Measurements from ENCODE around the gene MTX1. TPM values are rescaled to one million over a fixed set of nuclear protein-coding genes. Genes with fewer than 3 reads are reported as not detected.

MTX1 gene
- polyA plus RNA-seq, 2 of the 4 experiments (the other 2 are of a cell fraction) = 53.4 to 67.1 TPM

- peak; percentile 59; the same call in 1 of the 2 replicates for TF ChIP-seq RARB (CRISPR knock-in tag; IDR thresholded peaks at IDR 0.05)
- TF ChIP-seq FOSL2 (IDR thresholded peaks at IDR 0.05) = no peak
- no peak for TF ChIP-seq FOSL2 (CRISPR knock-in tag; IDR thresholded peaks at IDR 0.05)
- TF ChIP-seq MAX (IDR thresholded peaks at IDR 0.05) = peak; percentile 86
- TF ChIP-seq HOXB13 (CRISPR knock-in tag; IDR thresholded peaks at IDR 0.05; ENCODE audit: low read depth) = no peak
- peak; percentile 77 for TF ChIP-seq PHF8 (IDR thresholded peaks at IDR 0.05; ENCODE audit: borderline replicate concordance, low read depth)
- no peak for TF ChIP-seq NFE2L2 (conservative IDR thresholded peaks at IDR 0.05; ENCODE audit: low read length)
- no peak for TF ChIP-seq SMC3 (IDR thresholded peaks at IDR 0.05)
- no peak for TF ChIP-seq RFX5 (IDR thresholded peaks at IDR 0.05)
- TF ChIP-seq EP300 (IDR thresholded peaks at IDR 0.05) = no peak
- no peak for TF ChIP-seq MAZ (IDR thresholded peaks at IDR 0.05; ENCODE audit: borderline replicate concordance, low read depth, low read length)
- TF ChIP-seq BHLHE40 (IDR thresholded peaks at IDR 0.05; ENCODE audit: low read depth, low read length) = no peak
- TF ChIP-seq HOXA7 (CRISPR knock-in tag; IDR thresholded peaks at IDR 0.05) = peak; percentile 96
- TF ChIP-seq, protein P1, sequence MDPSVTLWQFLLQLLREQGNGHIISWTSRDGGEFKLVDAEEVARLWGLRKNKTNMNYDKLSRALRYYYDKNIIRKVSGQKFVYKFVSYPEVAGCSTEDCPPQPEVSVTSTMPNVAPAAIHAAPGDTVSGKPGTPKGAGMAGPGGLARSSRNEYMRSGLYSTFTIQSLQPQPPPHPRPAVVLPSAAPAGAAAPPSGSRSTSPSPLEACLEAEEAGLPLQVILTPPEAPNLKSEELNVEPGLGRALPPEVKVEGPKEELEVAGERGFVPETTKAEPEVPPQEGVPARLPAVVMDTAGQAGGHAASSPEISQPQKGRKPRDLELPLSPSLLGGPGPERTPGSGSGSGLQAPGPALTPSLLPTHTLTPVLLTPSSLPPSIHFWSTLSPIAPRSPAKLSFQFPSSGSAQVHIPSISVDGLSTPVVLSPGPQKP (IDR thresholded peaks at IDR 0.05; ENCODE audit: low read depth, low read length) = no peak
- TF ChIP-seq MYC (IDR thresholded peaks at IDR 0.05; ENCODE audit: borderline replicate concordance, low read length) = peak; percentile 81
- TF ChIP-seq RCOR1 (IDR thresholded peaks at IDR 0.05; ENCODE audit: low read depth, low read length) = no peak
These were observed 53.6 kb downstream of the MTX1 start, which contains the start of gene SCAMP3 (continued) for GRCh38 chr1:155261852-155262673.

DNA sequence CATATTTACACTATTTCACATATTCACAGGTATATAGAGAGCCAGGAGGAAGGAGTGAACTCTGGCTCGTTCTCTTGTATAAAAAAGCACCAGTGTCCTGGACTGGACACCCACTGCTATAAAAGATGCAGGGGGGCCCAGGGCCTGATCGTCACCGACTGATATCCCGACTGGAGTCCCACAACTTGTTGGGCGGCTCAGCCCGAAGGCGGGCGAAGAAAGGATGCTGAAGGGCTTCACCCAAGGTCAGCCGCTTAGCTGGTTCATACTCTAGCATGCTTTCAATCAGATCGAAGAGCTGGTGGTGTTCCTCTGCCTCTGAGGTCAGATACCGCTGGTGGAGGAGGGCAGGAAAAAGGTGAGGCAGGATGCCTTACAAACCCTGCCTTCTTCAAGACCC, 54.6 kb downstream of the MTX1 start:
- FAIRE-seq (no peak), DNase-seq (ENCODE audit: low read depth in 1 of 2, low spot score in 1 of 2) (no peak), ATAC-seq (no peak)
- Histone ChIP-seq H3K27ac (peak overlapping the region in 1 of 2 experiments; percentile 97; a peak in 1 of 6 replicates), H3K4me1 (peaks cover 14% of the 10 kb centered on the region), H3K4me3 (no peak overlapping the region), H3K9me3 (no peaks in the 10 kb centered on the region), H3K4me2 (peak overlapping the region; percentile 91; the same call in 1 of the 3 replicates)
- 95% methylated on average over 11 of the region's 11 CpGs for WGBS (ENCODE audit: missing lambda C conversion rate)
- ChIA-PET POLR2A (interaction anchor here (0.9 kb wide), 1 partner anchor 10 kb away, joined by 5 read pairs; the partner anchor contains the start of gene CLK2), CTCF (interaction anchor here (1.0 to 16.5 kb wide), 4 partner anchors 13 to 61 kb away, joined by 3 to 326 read pairs (median 4); partner anchors contain the start of gene FDPS)
- TF ChIP-seq HOXB5 (CRISPR knock-in tag; IDR thresholded peaks at IDR 0.05) (no peak), RNF2 (IDR thresholded peaks at IDR 0.05; ENCODE audit: borderline replicate concordance, low read depth) (no peak), NR3C1 (IDR thresholded peaks at IDR 0.05) (no peak), REST (IDR thresholded peaks at IDR 0.05) (no peak), HOXA7 (CRISPR knock-in tag; IDR thresholded peaks at IDR 0.05) (no peak), ZC3H11A (IDR thresholded peaks at IDR 0.05) (no peak)

Other genes with a start within 250 kb of the MTX1 start
- 24.6 and 25.8 TPM in 2 replicates for gene PYGO2, start 246.9 kb upstream of the MTX1 start, polyA plus RNA-seq (2011; rRNA removed)
- gene PYGO2, start 246.9 kb upstream of the MTX1 start, polyA plus RNA-seq (2017; fragmentation: RNase III; extraction: RNeasy Plus Mini Kit Qiagen cat#74134 plus additional on column Dnase treatment) = 15.7 to 18.9 TPM (median 18.3 TPM) in 3 replicates
- gene SHC1, start 237.9 kb upstream of the MTX1 start, polyA plus RNA-seq (2011; rRNA removed) = 174 and 203 TPM in 2 replicates
- gene SHC1, start 237.9 kb upstream of the MTX1 start, polyA plus RNA-seq (2017; fragmentation: RNase III; extraction: RNeasy Plus Mini Kit Qiagen cat#74134 plus additional on column Dnase treatment) = 117 to 124 TPM (median 118 TPM) in 3 replicates
- 725 and 787 TPM in 2 replicates for gene CKS1B, start 234.0 kb upstream of the MTX1 start, polyA plus RNA-seq (2011; rRNA removed)
- gene CKS1B, start 234.0 kb upstream of the MTX1 start, polyA plus RNA-seq (2017; fragmentation: RNase III; extraction: RNeasy Plus Mini Kit Qiagen cat#74134 plus additional on column Dnase treatment) = 345 to 366 TPM (median 356 TPM) in 3 replicates
- gene FLAD1, start 225.4 kb upstream of the MTX1 start, polyA plus RNA-seq (2011; rRNA removed) = 43.5 and 57.1 TPM in 2 replicates
- 34.1 to 38.2 TPM (median 36.0 TPM) in 3 replicates for gene FLAD1, start 225.4 kb upstream of the MTX1 start, polyA plus RNA-seq (2017; fragmentation: RNase III; extraction: RNeasy Plus Mini Kit Qiagen cat#74134 plus additional on column Dnase treatment)
- 0.32 TPM in 1 of 2 replicates, not detected in the other for gene LENEP, start 215.1 kb upstream of the MTX1 start, polyA plus RNA-seq (2011; rRNA removed)
- gene LENEP, start 215.1 kb upstream of the MTX1 start, polyA plus RNA-seq (2017; fragmentation: RNase III; extraction: RNeasy Plus Mini Kit Qiagen cat#74134 plus additional on column Dnase treatment) = not detected in 3 replicates
- gene ZBTB7B, start 205.9 kb upstream of the MTX1 start, polyA plus RNA-seq (2011; rRNA removed) = 20.5 and 20.8 TPM in 2 replicates
- gene ZBTB7B, start 205.9 kb upstream of the MTX1 start, polyA plus RNA-seq (2017; fragmentation: RNase III; extraction: RNeasy Plus Mini Kit Qiagen cat#74134 plus additional on column Dnase treatment) = 24.7 to 30.7 TPM (median 29.0 TPM) in 3 replicates
- gene DCST2, start 174.9 kb upstream of the MTX1 start, polyA plus RNA-seq (2011; rRNA removed) = 1.0 and 1.5 TPM in 2 replicates
- gene DCST2, start 174.9 kb upstream of the MTX1 start, polyA plus RNA-seq (2017; fragmentation: RNase III; extraction: RNeasy Plus Mini Kit Qiagen cat#74134 plus additional on column Dnase treatment) = 0.23 to 0.46 TPM (median 0.43 TPM) in 3 replicates
- 0.06 TPM in 1 of 2 replicates, not detected in the other for gene DCST1, start 174.9 kb upstream of the MTX1 start, polyA plus RNA-seq (2011; rRNA removed)
- not detected in 3 replicates for gene DCST1, start 174.9 kb upstream of the MTX1 start, polyA plus RNA-seq (2017; fragmentation: RNase III; extraction: RNeasy Plus Mini Kit Qiagen cat#74134 plus additional on column Dnase treatment)
- gene ADAM15, start 157.4 kb upstream of the MTX1 start, polyA plus RNA-seq (2011; rRNA removed) = 25.6 and 33.6 TPM in 2 replicates
- gene ADAM15, start 157.4 kb upstream of the MTX1 start, polyA plus RNA-seq (2017; fragmentation: RNase III; extraction: RNeasy Plus Mini Kit Qiagen cat#74134 plus additional on column Dnase treatment) = 33.0 to 35.2 TPM (median 34.2 TPM) in 3 replicates
- gene EFNA4, start 145.0 kb upstream of the MTX1 start, polyA plus RNA-seq (2011; rRNA removed) = 3.1 and 4.9 TPM in 2 replicates
- gene EFNA4, start 145.0 kb upstream of the MTX1 start, polyA plus RNA-seq (2017; fragmentation: RNase III; extraction: RNeasy Plus Mini Kit Qiagen cat#74134 plus additional on column Dnase treatment) = 6.1 to 8.7 TPM (median 7.5 TPM) in 3 replicates
- gene EFNA3, start 129.9 kb upstream of the MTX1 start, polyA plus RNA-seq (2011; rRNA removed) = 1.9 and 2.6 TPM in 2 replicates
- 2.0 to 3.2 TPM (median 2.7 TPM) in 3 replicates for gene EFNA3, start 129.9 kb upstream of the MTX1 start, polyA plus RNA-seq (2017; fragmentation: RNase III; extraction: RNeasy Plus Mini Kit Qiagen cat#74134 plus additional on column Dnase treatment)
- gene EFNA1, start 80.8 kb upstream of the MTX1 start, polyA plus RNA-seq (2011; rRNA removed) = 38.9 and 64.6 TPM in 2 replicates
- 19.1 to 25.4 TPM (median 25.1 TPM) in 3 replicates for gene EFNA1, start 80.8 kb upstream of the MTX1 start, polyA plus RNA-seq (2017; fragmentation: RNase III; extraction: RNeasy Plus Mini Kit Qiagen cat#74134 plus additional on column Dnase treatment)
- 39.3 and 39.4 TPM in 2 replicates for gene SLC50A1, start 72.8 kb upstream of the MTX1 start, polyA plus RNA-seq (2011; rRNA removed)
- 28.2 to 30.7 TPM (median 28.9 TPM) in 3 replicates for gene SLC50A1, start 72.8 kb upstream of the MTX1 start, polyA plus RNA-seq (2017; fragmentation: RNase III; extraction: RNeasy Plus Mini Kit Qiagen cat#74134 plus additional on column Dnase treatment)
- 22.8 and 33.7 TPM in 2 replicates for gene DPM3, start 68.2 kb upstream of the MTX1 start, polyA plus RNA-seq (2011; rRNA removed)
- 67.5 to 83.0 TPM (median 80.3 TPM) in 3 replicates for gene DPM3, start 68.2 kb upstream of the MTX1 start, polyA plus RNA-seq (2017; fragmentation: RNase III; extraction: RNeasy Plus Mini Kit Qiagen cat#74134 plus additional on column Dnase treatment)
- gene KRTCAP2, start 35.4 kb upstream of the MTX1 start, polyA plus RNA-seq (2011; rRNA removed) = 154 and 227 TPM in 2 replicates
- gene KRTCAP2, start 35.4 kb upstream of the MTX1 start, polyA plus RNA-seq (2017; fragmentation: RNase III; extraction: RNeasy Plus Mini Kit Qiagen cat#74134 plus additional on column Dnase treatment) = 216 to 218 TPM (median 217 TPM) in 3 replicates
- gene TRIM46, start 34.8 kb upstream of the MTX1 start, polyA plus RNA-seq (2011; rRNA removed) = 1.1 and 1.5 TPM in 2 replicates
- 1.7 to 2.8 TPM (median 2.7 TPM) in 3 replicates for gene TRIM46, start 34.8 kb upstream of the MTX1 start, polyA plus RNA-seq (2017; fragmentation: RNase III; extraction: RNeasy Plus Mini Kit Qiagen cat#74134 plus additional on column Dnase treatment)
- 13.8 and 16.2 TPM in 2 replicates for gene THBS3, start 798 bp upstream of the MTX1 start, polyA plus RNA-seq (2011; rRNA removed)
- gene THBS3, start 798 bp upstream of the MTX1 start, polyA plus RNA-seq (2017; fragmentation: RNase III; extraction: RNeasy Plus Mini Kit Qiagen cat#74134 plus additional on column Dnase treatment) = 8.9 to 14.2 TPM (median 12.1 TPM) in 3 replicates
- 8.4 and 10.7 TPM in 2 replicates for gene ENTREP3, start 46.8 kb downstream of the MTX1 start, polyA plus RNA-seq (2011; rRNA removed)
- gene ENTREP3, start 46.8 kb downstream of the MTX1 start, polyA plus RNA-seq (2017; fragmentation: RNase III; extraction: RNeasy Plus Mini Kit Qiagen cat#74134 plus additional on column Dnase treatment) = 22.4 to 29.5 TPM (median 27.3 TPM) in 3 replicates
- gene SCAMP3, start 53.7 kb downstream of the MTX1 start, polyA plus RNA-seq (2011; rRNA removed) = 135 and 147 TPM in 2 replicates
- 73.1 to 78.1 TPM (median 75.9 TPM) in 3 replicates for gene SCAMP3, start 53.7 kb downstream of the MTX1 start, polyA plus RNA-seq (2017; fragmentation: RNase III; extraction: RNeasy Plus Mini Kit Qiagen cat#74134 plus additional on column Dnase treatment)
- 45.7 and 51.0 TPM in 2 replicates for gene CLK2, start 64.8 kb downstream of the MTX1 start, polyA plus RNA-seq (2011; rRNA removed)
- gene CLK2, start 64.8 kb downstream of the MTX1 start, polyA plus RNA-seq (2017; fragmentation: RNase III; extraction: RNeasy Plus Mini Kit Qiagen cat#74134 plus additional on column Dnase treatment) = 32.4 to 37.9 TPM (median 37.5 TPM) in 3 replicates
- 4.1 and 7.3 TPM in 2 replicates for gene HCN3, start 68.8 kb downstream of the MTX1 start, polyA plus RNA-seq (2011; rRNA removed)
- 5.3 to 8.1 TPM (median 7.6 TPM) in 3 replicates for gene HCN3, start 68.8 kb downstream of the MTX1 start, polyA plus RNA-seq (2017; fragmentation: RNase III; extraction: RNeasy Plus Mini Kit Qiagen cat#74134 plus additional on column Dnase treatment)
- 0.03 TPM in 1 of 2 replicates, not detected in the other for gene PKLR, start 92.7 kb downstream of the MTX1 start, polyA plus RNA-seq (2011; rRNA removed)
- gene PKLR, start 92.7 kb downstream of the MTX1 start, polyA plus RNA-seq (2017; fragmentation: RNase III; extraction: RNeasy Plus Mini Kit Qiagen cat#74134 plus additional on column Dnase treatment) = 0.03 TPM in 1 of 3 replicates, not detected in the others
- gene FDPS, start 100.2 kb downstream of the MTX1 start, polyA plus RNA-seq (2011; rRNA removed) = 143 and 148 TPM in 2 replicates
- 176 to 228 TPM (median 205 TPM) in 3 replicates for gene FDPS, start 100.2 kb downstream of the MTX1 start, polyA plus RNA-seq (2017; fragmentation: RNase III; extraction: RNeasy Plus Mini Kit Qiagen cat#74134 plus additional on column Dnase treatment)
- 27.8 and 29.1 TPM in 2 replicates for gene RUSC1, start 112.2 kb downstream of the MTX1 start, polyA plus RNA-seq (2011; rRNA removed)
- 27.5 to 32.2 TPM (median 30.9 TPM) in 3 replicates for gene RUSC1, start 112.2 kb downstream of the MTX1 start, polyA plus RNA-seq (2017; fragmentation: RNase III; extraction: RNeasy Plus Mini Kit Qiagen cat#74134 plus additional on column Dnase treatment)